Measurements from ENCODE around the gene WFIKKN1.

WFIKKN1 gene

GRCh38 chr16:683396-684070 lies 52.7 kb downstream of the WFIKKN1 start (continued):
- no peak; the same call in 1 of the 2 replicates for TF ChIP-seq YY1 (tag by site-specific recombination; IDR thresholded peaks at IDR 0.05)
- no peak for TF ChIP-seq ZNF623 (tag by site-specific recombination; IDR thresholded peaks at IDR 0.05)
- no peak for TF ChIP-seq ZNF837 (tag by site-specific recombination; IDR thresholded peaks at IDR 0.05)
- peak; percentile 29; the same call in 1 of the 2 replicates for TF ChIP-seq ZNF24 (tag by site-specific recombination; IDR thresholded peaks at IDR 0.05)
- TF ChIP-seq ZNF544 (tag by site-specific recombination; IDR thresholded peaks at IDR 0.05): no peak
- no peak for TF ChIP-seq ZNF132 (tag by site-specific recombination; IDR thresholded peaks at IDR 0.05; ENCODE audit: borderline replicate concordance)
- peak; percentile 97 for TF ChIP-seq BCL11A (tag by site-specific recombination; IDR thresholded peaks at IDR 0.05; ENCODE audit: low read depth)
- no peak for TF ChIP-seq HOXD13 (CRISPR knock-in tag; IDR thresholded peaks at IDR 0.05; ENCODE audit: borderline replicate concordance)
- TF ChIP-seq FEZF1 (tag by site-specific recombination; IDR thresholded peaks at IDR 0.05): no peak
- no peak; the same call in 1 of the 2 replicates for TF ChIP-seq INSM2 (tag by site-specific recombination; IDR thresholded peaks at IDR 0.05)
- TF ChIP-seq ZNF654 (tag by site-specific recombination; IDR thresholded peaks at IDR 0.05; ENCODE audit: low read depth): no peak
- TF ChIP-seq ZNF391 (tag by site-specific recombination; IDR thresholded peaks at IDR 0.05; ENCODE audit: borderline replicate concordance, low read depth): peak; percentile 59; the same call in 1 of the 2 replicates
- TF ChIP-seq ZNF510 (tag by site-specific recombination; IDR thresholded peaks at IDR 0.05; ENCODE audit: insufficient replicate concordance): no peak
- peak; percentile 68; the same call in 1 of the 2 replicates for TF ChIP-seq ZNF169 (tag by site-specific recombination; IDR thresholded peaks at IDR 0.05)
- TF ChIP-seq ZNF692 (tag by site-specific recombination; IDR thresholded peaks at IDR 0.05): peak; percentile 89
- TF ChIP-seq ZNF830 (tag by site-specific recombination; IDR thresholded peaks at IDR 0.05; ENCODE audit: low read depth): no peak
- TF ChIP-seq ZSCAN30 (tag by site-specific recombination; IDR thresholded peaks at IDR 0.05): peak; percentile 24; the same call in 1 of the 2 replicates
- TF ChIP-seq ZNF214 (tag by site-specific recombination; IDR thresholded peaks at IDR 0.05; ENCODE audit: borderline replicate concordance): no peak
- TF ChIP-seq EGR2 (tag by site-specific recombination; IDR thresholded peaks at IDR 0.05; ENCODE audit: low read depth): peak; percentile 82; the same call in 1 of the 2 replicates
- peak; percentile 68; the same call in 1 of the 2 replicates for TF ChIP-seq GLIS2 (tag by site-specific recombination; IDR thresholded peaks at IDR 0.05)
- no peak for TF ChIP-seq ZNF530 (tag by site-specific recombination; IDR thresholded peaks at IDR 0.05; ENCODE audit: low read depth)
- TF ChIP-seq YY2 (tag by site-specific recombination; IDR thresholded peaks at IDR 0.05): no peak
- TF ChIP-seq, protein P1, sequence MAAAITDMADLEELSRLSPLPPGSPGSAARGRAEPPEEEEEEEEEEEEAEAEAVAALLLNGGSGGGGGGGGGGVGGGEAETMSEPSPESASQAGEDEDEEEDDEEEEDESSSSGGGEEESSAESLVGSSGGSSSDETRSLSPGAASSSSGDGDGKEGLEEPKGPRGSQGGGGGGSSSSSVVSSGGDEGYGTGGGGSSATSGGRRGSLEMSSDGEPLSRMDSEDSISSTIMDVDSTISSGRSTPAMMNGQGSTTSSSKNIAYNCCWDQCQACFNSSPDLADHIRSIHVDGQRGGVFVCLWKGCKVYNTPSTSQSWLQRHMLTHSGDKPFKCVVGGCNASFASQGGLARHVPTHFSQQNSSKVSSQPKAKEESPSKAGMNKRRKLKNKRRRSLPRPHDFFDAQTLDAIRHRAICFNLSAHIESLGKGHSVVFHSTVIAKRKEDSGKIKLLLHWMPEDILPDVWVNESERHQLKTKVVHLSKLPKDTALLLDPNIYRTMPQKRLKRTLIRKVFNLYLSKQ (tag by site-specific recombination; IDR thresholded peaks at IDR 0.05; ENCODE audit: borderline replicate concordance): no peak
- TF ChIP-seq ZNF600 (tag by site-specific recombination; IDR thresholded peaks at IDR 0.05): peak; percentile 93
- peak; percentile 68; the same call in 1 of the 2 replicates for TF ChIP-seq ZSCAN16 (tag by site-specific recombination; IDR thresholded peaks at IDR 0.05)
- peak; percentile 61 for TF ChIP-seq SP3 (tag by site-specific recombination; IDR thresholded peaks at IDR 0.05)
- TF ChIP-seq SP2 (tag by site-specific recombination; IDR thresholded peaks at IDR 0.05): peak; percentile 69
- TF ChIP-seq KLF7 (tag by site-specific recombination; IDR thresholded peaks at IDR 0.05; ENCODE audit: borderline replicate concordance): 0 out of 2 replicates have a peak, but pooled peaks have one; percentile 51
- peak; percentile 88 for TF ChIP-seq KLF17 (tag by site-specific recombination; IDR thresholded peaks at IDR 0.05)
- no peak; the same call in 1 of the 2 replicates for TF ChIP-seq ZNF449 (tag by site-specific recombination; IDR thresholded peaks at IDR 0.05)
- no peak for TF ChIP-seq ZNF266 (tag by site-specific recombination; IDR thresholded peaks at IDR 0.05; ENCODE audit: low read depth)
- no peak; the same call in 1 of the 2 replicates for TF ChIP-seq ZNF561 (tag by site-specific recombination; IDR thresholded peaks at IDR 0.05; ENCODE audit: borderline replicate concordance)
- peak; percentile 4 for TF ChIP-seq ZBTB8A (tag by site-specific recombination; IDR thresholded peaks at IDR 0.05)
- TF ChIP-seq ZFP3 (tag by site-specific recombination; IDR thresholded peaks at IDR 0.05; ENCODE audit: low read depth): no peak

Data from HEK293 (cell line).